GM19455 (cell line): ENCODE data around the gene ERICH6B.

Experiments
- ATAC-seq: cut with Tn5 transposase; IDR thresholded peaks from one replicate; pipeline ENCODE4 v1.9.1; 2021; ENCODE audit not compliant: unreplicated experiment

ERICH6B gene

GRCh38 chr13:45602183-45603170 is 13.1 kb downstream of the ERICH6B start:
- no peak for ATAC-seq

GRCh38 chr13:45601680-45602079 is 13.9 kb downstream of the ERICH6B start:
- ATAC-seq, result no peak

- ATAC-seq, result no peak
These were observed 16.9 kb downstream of the ERICH6B start for GRCh38 chr13:45598597-45598996.

- no peak for ATAC-seq
These were observed 18.6 kb downstream of the ERICH6B start for GRCh38 chr13:45596800-45597475.

- no peak for ATAC-seq
These were observed 19.6 kb downstream of the ERICH6B start for GRCh38 chr13:45595965-45596364.

GRCh38 chr13:45594764-45595163 is 20.8 kb downstream of the ERICH6B start:
- ATAC-seq, result no peak

GRCh38 chr13:45594227-45594626 is 21.3 kb downstream of the ERICH6B start:
- no peak for ATAC-seq

- ATAC-seq, result no peak
These were observed 22.8 kb downstream of the ERICH6B start for GRCh38 chr13:45592758-45593157.

- no peak for ATAC-seq
These were observed 25.5 kb downstream of the ERICH6B start for GRCh38 chr13:45590066-45590465.

GRCh38 chr13:45587897-45588296 is 27.6 kb downstream of the ERICH6B start:
- no peak for ATAC-seq

GRCh38 chr13:45584816-45585215 is 30.7 kb downstream of the ERICH6B start:
- ATAC-seq, result no peak

GRCh38 chr13:45582408-45583076 is 33.0 kb downstream of the ERICH6B start:
- no peak for ATAC-seq

- no peak for ATAC-seq
These were observed 39.1 kb downstream of the ERICH6B start for GRCh38 chr13:45576466-45576865.

GRCh38 chr13:45575830-45576180 is 39.7 kb downstream of the ERICH6B start:
- no peak for ATAC-seq

- ATAC-seq, result no peak
These were observed 40.3 kb downstream of the ERICH6B start for GRCh38 chr13:45575146-45575829.

- no peak for ATAC-seq
These were observed 50.2 kb downstream of the ERICH6B start for GRCh38 chr13:45565331-45565730.

GRCh38 chr13:45564133-45564776 is 51.3 kb downstream of the ERICH6B start:
- no peak for ATAC-seq

- no peak for ATAC-seq
These were observed 60.9 kb downstream of the ERICH6B start for GRCh38 chr13:45554604-45555109.

- no peak for ATAC-seq
These were observed 67.3 kb downstream of the ERICH6B start for GRCh38 chr13:45548281-45548680.

- no peak for ATAC-seq
These were observed 69.2 kb downstream of the ERICH6B start for GRCh38 chr13:45546410-45546765.
